GM12801 (cell line): ENCODE measurements around the gene UBR4.

Experiments used
- CTCF ChIP-seq: IDR thresholded peaks from one replicate; pipeline ENCODE4 v1.5.1; 2011; ENCODE audit warnings: control low read depth; ENCODE audit not compliant: insufficient read length; ENCODE audit errors: extremely low read depth

UBR4 gene

GRCh38 chr1:19193004-19193403 lies 17.1 kb downstream of the UBR4 start:
- no peak for TF ChIP-seq CTCF

- no peak for TF ChIP-seq CTCF
Observed at GRCh38 chr1:19191811-19192210, 18.3 kb downstream of the UBR4 start.

- TF ChIP-seq CTCF, result no peak
Observed at GRCh38 chr1:19190468-19190867, 19.6 kb downstream of the UBR4 start.

- TF ChIP-seq CTCF, result no peak
Observed at GRCh38 chr1:19189270-19189669, 20.8 kb downstream of the UBR4 start.

GRCh38 chr1:19187852-19188251 lies 22.2 kb downstream of the UBR4 start:
- no peak for TF ChIP-seq CTCF

GRCh38 chr1:19186001-19186400 lies 24.1 kb downstream of the UBR4 start:
- TF ChIP-seq CTCF, result no peak

- no peak for TF ChIP-seq CTCF
Observed at GRCh38 chr1:19182223-19182622, 27.8 kb downstream of the UBR4 start.
